Raji (cell line): Measurements from ENCODE around the gene DHRS1.

Experiments
- POLR2A ChIP-seq: IDR thresholded peaks from 2 replicates; pipeline ENCODE4 v1.6.1; 2011; ENCODE audit warnings: low read depth, low read length, control low read depth; ENCODE audit not compliant: insufficient read depth

Gene DHRS1

GRCh38 chr14:24270537-24271133 lies 28.9 kb downstream of the DHRS1 start:
- TF ChIP-seq POLR2A: no peak

GRCh38 chr14:24269910-24270536 lies 29.6 kb downstream of the DHRS1 start:
- no peak for TF ChIP-seq POLR2A

DNA sequence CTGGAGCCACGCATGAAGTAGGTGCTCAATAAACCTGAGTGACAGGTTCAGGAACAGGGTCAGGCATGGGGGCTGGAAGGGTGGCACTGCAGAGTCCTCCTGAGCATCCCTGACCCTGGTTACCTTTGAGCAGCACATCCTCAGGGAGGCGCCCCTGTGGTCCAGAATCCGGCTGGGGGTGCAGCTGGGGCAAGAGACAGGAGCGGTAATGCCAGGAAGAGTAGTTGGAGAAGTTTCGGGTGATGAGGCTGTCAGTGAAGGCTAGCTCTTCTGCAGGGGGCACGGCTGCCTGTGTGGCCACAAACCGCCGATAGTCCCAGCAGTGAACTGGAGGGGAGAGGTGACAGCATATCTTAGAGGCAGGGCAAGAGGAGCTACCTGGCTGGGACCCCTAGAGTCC lies 30.2 kb downstream of the DHRS1 start:
- TF ChIP-seq POLR2A: no peak

GRCh38 chr14:24268225-24268624 lies 31.4 kb downstream of the DHRS1 start:
- no peak for TF ChIP-seq POLR2A

- TF ChIP-seq POLR2A: no peak
Observed at GRCh38 chr14:24267516-24267915, 32.1 kb downstream of the DHRS1 start.

DNA sequence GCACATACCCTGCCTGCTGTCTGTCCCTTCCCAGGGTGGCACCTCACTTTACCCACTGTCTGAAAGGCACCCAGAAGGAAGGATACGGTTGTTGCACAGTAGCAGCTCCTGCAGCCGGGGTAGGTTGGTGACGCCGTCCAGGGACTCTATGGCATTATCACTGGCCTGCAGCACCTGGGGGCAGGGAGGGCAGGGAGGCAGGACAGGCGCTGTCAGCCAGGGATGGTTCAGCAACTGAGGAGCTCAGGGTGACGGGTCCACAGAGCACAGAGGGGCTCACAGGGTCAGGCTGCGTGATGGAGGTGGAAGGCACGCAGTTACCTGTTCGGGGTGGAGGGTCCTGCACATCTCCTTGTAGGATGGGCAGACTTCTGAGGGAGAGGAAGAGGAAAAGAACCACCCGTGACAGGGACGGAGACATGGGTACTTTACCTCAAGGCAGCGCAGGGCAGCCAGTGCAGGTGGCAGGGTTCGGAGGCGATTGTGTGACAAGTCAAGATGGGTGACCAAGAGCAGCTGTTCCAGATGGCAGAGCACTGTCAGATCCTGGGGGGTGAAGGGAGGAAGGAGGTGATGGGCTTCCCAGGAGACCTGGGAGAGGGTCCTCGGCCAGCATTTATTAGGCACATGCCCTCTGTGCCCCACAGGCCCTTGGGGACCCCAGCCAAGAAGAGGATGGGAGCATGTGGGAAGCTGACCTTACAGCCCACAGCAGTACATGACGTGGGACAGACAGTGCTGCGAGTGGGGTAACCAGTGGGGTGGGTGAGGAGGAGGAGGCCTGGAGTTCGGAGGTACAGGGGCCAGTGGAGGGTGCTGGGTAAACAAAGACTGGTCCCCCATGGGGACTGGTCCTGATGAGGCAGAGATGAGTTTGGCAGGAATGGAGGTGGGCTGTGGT lies 33.0 kb downstream of the DHRS1 start:
- TF ChIP-seq POLR2A: no peak

DNA sequence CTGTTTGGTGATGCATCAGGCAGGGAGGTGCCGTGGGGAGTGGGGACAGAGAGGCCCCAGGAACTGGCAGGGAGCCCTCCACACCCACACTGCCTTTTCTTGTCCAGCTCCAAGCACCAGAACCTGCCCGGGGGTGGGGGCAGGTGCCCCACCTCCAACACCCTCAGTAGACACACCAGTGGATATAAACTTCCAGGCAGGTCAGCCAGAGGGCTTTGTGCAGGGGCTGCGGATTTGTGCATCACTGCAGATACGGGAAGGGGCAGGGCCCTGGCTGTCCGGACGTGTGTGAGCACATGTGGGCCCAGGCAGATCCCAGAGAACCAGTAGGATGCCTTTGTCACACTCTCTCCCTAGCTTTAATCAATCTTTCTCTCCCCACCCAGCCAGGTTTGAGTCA lies 35.3 kb downstream of the DHRS1 start:
- TF ChIP-seq POLR2A: no peak

- no peak for TF ChIP-seq POLR2A
Observed at GRCh38 chr14:24263848-24264247, 35.7 kb downstream of the DHRS1 start.

DNA sequence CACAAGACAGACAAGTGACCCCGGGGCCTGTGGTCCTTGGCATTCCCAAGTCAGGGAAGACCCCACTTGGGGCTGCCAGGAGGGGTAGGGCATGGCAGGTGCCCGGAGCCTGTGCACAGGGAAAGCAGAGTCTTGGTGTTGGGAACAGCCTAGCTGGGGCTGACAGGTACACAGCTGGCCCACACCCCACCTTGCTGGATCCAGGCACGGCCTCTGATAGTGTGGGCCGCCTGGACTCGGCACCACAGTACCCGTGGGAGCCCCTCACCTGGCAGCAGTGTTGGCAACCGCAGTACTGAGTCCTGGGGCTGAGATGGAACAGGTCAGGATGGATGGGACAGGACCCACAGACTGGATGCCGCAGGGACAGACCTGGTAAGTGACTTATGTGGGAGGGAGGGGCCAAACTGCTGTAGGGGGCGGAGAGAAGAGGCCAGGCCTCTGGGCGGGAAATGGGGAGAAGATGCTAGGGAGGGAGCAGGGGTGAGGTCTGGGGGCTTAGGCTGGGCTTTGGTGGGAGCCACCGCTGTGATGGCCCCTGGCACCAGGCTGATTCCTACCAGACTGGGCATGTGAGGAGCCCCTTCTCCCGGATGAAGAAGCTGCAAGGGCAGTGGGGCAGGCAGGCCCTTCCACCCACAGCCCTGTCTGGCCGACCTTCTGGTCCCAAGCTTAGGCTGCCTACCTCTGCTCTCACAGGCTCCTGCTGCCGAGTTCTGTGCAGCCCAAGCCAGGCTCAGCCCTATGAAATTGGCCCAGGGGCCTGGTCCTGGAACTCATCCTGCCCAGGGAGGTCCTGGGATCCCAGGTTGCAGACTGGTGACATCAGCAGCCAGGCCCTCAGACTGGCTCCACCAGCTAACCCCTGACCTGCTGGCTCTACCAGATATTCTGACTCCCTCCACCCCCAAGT lies 36.5 kb downstream of the DHRS1 start, which contains the start of gene TGM1:
TSS of gene TGM1 (minus strand) at position 357 of the 913 bp plus-strand sequence. CDS start 825 bp downstream, outside the sequence.
- no peak for TF ChIP-seq POLR2A

DNA sequence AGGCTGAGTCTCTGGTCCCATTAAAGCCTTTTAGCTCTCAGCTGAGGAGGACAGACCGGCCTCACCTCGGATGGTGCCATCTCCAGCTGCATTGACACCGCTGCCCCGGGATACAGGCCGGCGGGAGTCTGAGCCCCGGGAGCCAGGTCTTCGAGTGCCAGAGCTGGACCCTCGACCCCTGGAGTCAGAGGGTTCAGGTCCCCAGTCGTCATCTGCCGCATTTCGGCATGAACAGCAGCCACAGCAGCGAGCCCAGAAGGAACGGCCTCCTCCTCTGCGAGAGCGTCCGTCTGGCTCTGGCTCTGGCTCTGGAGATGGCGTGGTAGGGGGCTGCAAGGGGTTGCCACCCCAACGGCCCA lies 37.6 kb downstream of the DHRS1 start:
- no peak for TF ChIP-seq POLR2A

DNA sequence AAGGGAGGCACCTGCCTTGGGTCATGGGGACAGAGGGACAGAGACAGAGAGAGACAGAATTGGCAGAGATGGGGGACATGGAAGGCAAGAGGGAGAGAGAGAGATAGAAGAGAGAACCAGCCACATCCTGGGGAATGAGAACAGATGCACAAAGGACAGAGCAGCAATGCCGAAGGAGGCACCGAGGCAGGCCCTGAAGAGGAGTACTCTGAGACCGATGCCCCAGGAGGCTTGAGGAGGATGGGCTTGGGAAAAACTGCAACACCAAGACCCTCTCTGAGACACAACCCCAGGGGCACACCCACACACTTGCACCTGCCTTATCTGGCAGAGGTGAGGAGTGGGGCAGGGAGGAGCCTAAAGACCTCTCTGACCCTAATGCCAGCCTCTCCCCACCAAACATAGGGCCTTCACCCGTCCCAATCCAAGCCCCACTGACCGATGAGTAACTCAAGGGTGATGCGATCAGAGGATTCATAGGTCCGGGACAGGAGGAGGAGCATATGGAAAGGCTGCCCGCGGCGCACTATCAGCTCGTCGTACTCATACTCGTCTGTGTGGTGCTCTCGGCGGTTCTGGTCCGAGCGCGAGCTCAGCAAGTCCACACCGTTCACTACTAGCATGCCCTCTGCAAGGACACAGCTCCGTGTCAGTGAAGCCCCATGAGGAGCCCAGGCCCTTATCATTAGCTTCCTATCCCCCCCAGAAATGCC lies 38.2 kb downstream of the DHRS1 start:
- no peak for TF ChIP-seq POLR2A

DNA sequence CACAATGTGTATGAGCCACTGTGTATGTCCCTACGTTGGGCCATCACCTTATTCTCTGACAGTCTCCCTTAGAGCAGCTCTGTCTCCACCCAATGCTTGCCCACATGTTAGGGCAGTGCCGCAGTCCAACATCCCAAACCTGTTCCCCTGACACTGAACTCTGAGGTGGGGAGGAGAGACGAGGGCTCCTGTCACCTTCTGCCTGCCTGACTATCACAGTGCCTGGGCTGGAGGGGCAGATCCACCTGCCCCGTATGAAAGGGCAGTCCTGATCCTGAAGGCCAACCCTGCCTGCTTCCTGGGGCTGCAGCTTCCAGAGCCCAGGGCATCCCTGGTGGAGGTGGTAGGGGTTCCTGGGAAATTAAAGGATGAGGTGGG lies 38.8 kb downstream of the DHRS1 start:
- TF ChIP-seq POLR2A: no peak

DNA sequence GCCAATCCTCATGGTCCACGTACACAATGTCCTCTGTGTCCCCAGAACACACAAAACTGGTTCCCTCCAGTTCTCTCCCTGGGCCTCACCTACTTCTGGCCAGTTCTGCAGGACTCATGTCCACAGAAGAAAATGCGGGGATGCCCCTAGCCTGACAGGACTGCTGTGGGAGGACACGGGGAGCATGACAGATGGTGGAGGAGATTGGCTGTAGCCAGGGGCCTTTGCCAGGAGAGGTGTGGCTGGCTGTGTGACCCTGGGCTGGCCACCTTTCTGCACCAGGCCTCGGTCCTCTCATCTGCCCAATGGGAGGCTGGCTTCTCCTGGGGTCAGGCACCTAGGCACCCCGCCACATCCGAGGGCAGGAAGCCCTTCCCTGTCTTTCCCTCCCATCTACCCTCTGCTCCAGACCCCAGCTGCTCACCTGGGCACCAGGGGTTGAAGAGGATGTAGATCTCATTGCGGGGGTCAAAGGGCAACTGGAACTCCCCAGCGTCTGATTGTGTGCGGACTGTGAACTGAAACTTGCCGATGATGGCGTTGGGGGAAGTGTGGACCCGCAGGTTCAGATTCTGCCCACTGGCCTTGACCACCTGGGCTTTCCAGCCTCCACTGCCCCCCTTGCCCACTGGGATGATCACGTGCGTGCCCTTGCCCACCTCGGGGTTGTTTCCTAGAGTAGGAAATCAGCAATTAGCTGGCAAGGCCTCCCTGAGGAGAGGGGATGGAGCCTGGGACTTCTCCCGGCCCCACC lies 39.4 kb downstream of the DHRS1 start:
- no peak for TF ChIP-seq POLR2A

GRCh38 chr14:24259282-24260025 lies 40.1 kb downstream of the DHRS1 start:
- no peak for TF ChIP-seq POLR2A
